ENCODE results near the gene C2CD2L. TPM values are rescaled to one million over a fixed set of nuclear protein-coding genes. Genes with fewer than 3 reads are reported as not detected.
"Not testable (repeated sequence)": the region's sequence is repeated elsewhere in the genome, so short reads cannot be mapped to it uniquely, and the experiment has no call there.

Gene C2CD2L
- total RNA-seq = 1.3 and 2.3 TPM in 2 replicates

GRCh38 chr11:119106564-119107537 lies at the start of gene C2CD2L:
Gene C2CD2L, plus strand, starts transcription at chr11:119107344. Its CDS starts 398 bp downstream, at chr11:119107742.
- no peak for TF ChIP-seq CTCF (IDR thresholded peaks at IDR 0.05; ENCODE audit: insufficient read depth, low read length, severe bottlenecking)
- Histone ChIP-seq H3K4me3 (ENCODE audit: low read depth, low read length) (peak within 1 kb of the TSS; percentile 81), H3K27me3 (ENCODE audit: control insufficient read depth, insufficient read depth, low read length) (no peaks in the 10 kb centered on the region), H3K36me3 (ENCODE audit: control insufficient read depth, insufficient read depth, low read length) (peaks cover 7% of the 10 kb centered on the region)
- no peak for FAIRE-seq
- peak; percentile 86 for DNase-seq (ENCODE audit: low read depth)

DNA sequence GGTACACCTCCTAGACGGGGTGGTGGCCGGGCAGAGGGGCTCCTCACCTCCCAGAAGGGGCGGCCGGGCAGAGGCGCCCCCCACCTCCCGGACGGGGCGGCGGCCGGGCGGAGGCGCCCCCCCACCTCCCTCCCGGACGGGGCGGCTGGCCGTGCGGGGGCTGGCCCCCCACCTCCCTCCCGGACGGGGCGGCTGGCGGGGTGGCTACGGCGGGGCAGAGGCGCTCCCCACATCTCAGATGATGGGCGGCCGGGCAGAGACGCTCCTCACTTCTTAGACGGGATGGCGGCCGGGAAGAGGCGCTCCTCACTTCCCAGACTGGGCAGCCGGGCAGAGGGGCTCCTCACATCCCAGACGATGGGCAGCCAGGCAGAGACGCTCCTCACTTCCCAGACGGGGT lies 48.0 kb upstream of the C2CD2L start:
- FAIRE-seq; H3K27me3 ChIP-seq (ENCODE audit: control insufficient read depth, insufficient read depth, low read length); H3K4me3 ChIP-seq (ENCODE audit: low read depth, low read length); DNase-seq (ENCODE audit: low read depth): not testable (repeated sequence)
- peaks cover 17% of the 10 kb centered on the region for H3K36me3 ChIP-seq (ENCODE audit: control insufficient read depth, insufficient read depth, low read length)

GRCh38 chr11:119061256-119061655 lies 45.9 kb upstream of the C2CD2L start:
- no peaks in the 10 kb centered on the region for H3K27me3 ChIP-seq (ENCODE audit: control insufficient read depth, insufficient read depth, low read length)
- DNase-seq (ENCODE audit: low read depth) (no peak), FAIRE-seq (no peak)
- TF ChIP-seq CTCF (IDR thresholded peaks at IDR 0.05; ENCODE audit: insufficient read depth, low read length, severe bottlenecking) = no peak
- H3K4me3 ChIP-seq (ENCODE audit: low read depth, low read length) = no peak overlapping the region
- peaks cover 1% of the 10 kb centered on the region for H3K36me3 ChIP-seq (ENCODE audit: control insufficient read depth, insufficient read depth, low read length)

GRCh38 chr11:119062779-119063178 lies 44.4 kb upstream of the C2CD2L start:
- Histone ChIP-seq H3K36me3 (ENCODE audit: control insufficient read depth, insufficient read depth, low read length) (peaks cover 1% of the 10 kb centered on the region), H3K27me3 (ENCODE audit: control insufficient read depth, insufficient read depth, low read length) (no peaks in the 10 kb centered on the region), H3K4me3 (ENCODE audit: low read depth, low read length) (no peak overlapping the region)
- no peak for TF ChIP-seq CTCF (IDR thresholded peaks at IDR 0.05; ENCODE audit: insufficient read depth, low read length, severe bottlenecking)
- DNase-seq (ENCODE audit: low read depth) (peak; percentile 45), FAIRE-seq (no peak)

GRCh38 chr11:119065369-119065768 lies 41.8 kb upstream of the C2CD2L start:
- peak; percentile 30 for DNase-seq (ENCODE audit: low read depth)

More at GRCh38 chr11:119065369-119065768, 41.8 kb upstream of the C2CD2L start:
- Histone ChIP-seq H3K4me3 (ENCODE audit: low read depth, low read length) (no peak overlapping the region), H3K27me3 (ENCODE audit: control insufficient read depth, insufficient read depth, low read length) (no peaks in the 10 kb centered on the region), H3K36me3 (ENCODE audit: control insufficient read depth, insufficient read depth, low read length) (peaks cover 4% of the 10 kb centered on the region)
- no peak for FAIRE-seq
- peak; percentile 74 for TF ChIP-seq CTCF (IDR thresholded peaks at IDR 0.05; ENCODE audit: insufficient read depth, low read length, severe bottlenecking)
